GM18517 (cell line): Measurements from ENCODE around the gene ZNF138.

Experiments
- ATAC-seq: cut with Tn5 transposase; IDR thresholded peaks from one replicate; pipeline ENCODE4 v1.9.1; 2021; ENCODE audit warnings: mild to moderate bottlenecking, moderate library complexity; ENCODE audit not compliant: unreplicated experiment

ZNF138 gene

GRCh38 chr7:64875258-64875657 lies 81.0 kb downstream of the ZNF138 start:
- ATAC-seq = no peak

- no peak for ATAC-seq
Observed at GRCh38 chr7:64875658-64876406, 81.6 kb downstream of the ZNF138 start.

- no peak for ATAC-seq
Observed at GRCh38 chr7:64876792-64877713, 82.8 kb downstream of the ZNF138 start.

GRCh38 chr7:64877714-64878610 lies 83.7 kb downstream of the ZNF138 start:
- ATAC-seq = no peak

GRCh38 chr7:64878684-64879083 lies 84.5 kb downstream of the ZNF138 start:
- ATAC-seq = no peak

- no peak for ATAC-seq
Observed at GRCh38 chr7:64879086-64879730, 85.0 kb downstream of the ZNF138 start.

GRCh38 chr7:64879800-64880199 lies 85.6 kb downstream of the ZNF138 start:
- no peak for ATAC-seq

- no peak for ATAC-seq
Observed at GRCh38 chr7:64880322-64881297, 86.4 kb downstream of the ZNF138 start.

- ATAC-seq = no peak
Observed at GRCh38 chr7:64881461-64882287, 87.4 kb downstream of the ZNF138 start.

GRCh38 chr7:64882341-64883112 lies 88.3 kb downstream of the ZNF138 start:
- ATAC-seq = no peak
